Lung (tissue), 12 donors: ENCODE results near the gene KMT2C. TPM values are rescaled to one million over a fixed set of nuclear protein-coding genes. Genes with fewer than 3 reads are reported as not detected.

Source experiments
- ATAC-seq: fragments of 200-7000 bp; cut with Tn5 transposase; one replicate; pipeline ENCODE4 v1.9.1; 2020; ENCODE audit warnings: moderate number of reproducible peaks; ENCODE audit not compliant: insufficient read depth, low FRiP score
- DNase-seq, 3 donors: peaks; one replicate each; pipeline ENCODE4 v3.0.0-alpha.2; 2013 to 2017
- H3K27ac ChIP-seq, 2 donors: one replicate each; pipeline ENCODE4 v1.5.1; 2013; ENCODE audit warnings: mild to moderate bottlenecking in 2 of 2, moderate library complexity in 2 of 2, control low read depth in 1 of 2, inconsistent platforms in 1 of 2, low read depth in 1 of 2, low read length in 1 of 2
- H3K27me3 ChIP-seq, 3 donors: one replicate each; pipeline ENCODE4 v1.5.1; 2013; ENCODE audit warnings: low read length in 2 of 3; ENCODE audit not compliant: control insufficient read depth in 3 of 3, insufficient read depth in 3 of 3
- H3K36me3 ChIP-seq, 4 donors: one replicate each; pipeline ENCODE4 v1.5.1; 2013; ENCODE audit warnings: low read length in 4 of 4, mild to moderate bottlenecking in 1 of 4, moderate library complexity in 1 of 4; ENCODE audit not compliant: control insufficient read depth in 4 of 4, insufficient read depth in 4 of 4
- H3K4me1 ChIP-seq, 5 donors: one replicate each; pipeline ENCODE4 v1.5.1; 2013; ENCODE audit warnings: low read length in 5 of 5, mild to moderate bottlenecking in 2 of 5, moderate library complexity in 1 of 5; ENCODE audit not compliant: control insufficient read depth in 5 of 5, insufficient read depth in 5 of 5
- H3K4me3 ChIP-seq: one replicate; pipeline ENCODE4 v1.5.1; 2013; ENCODE audit warnings: mild to moderate bottlenecking, control low read depth, moderate library complexity
- H3K9ac ChIP-seq, 2 donors: one replicate each; pipeline ENCODE4 v1.5.1; 2013; ENCODE audit warnings: low read length in 2 of 2, control low read depth in 1 of 2; ENCODE audit not compliant: insufficient read depth in 1 of 2
- H3K9me3 ChIP-seq, 4 donors: one replicate each; pipeline ENCODE4 v1.5.1; 2013; ENCODE audit warnings: low read length in 3 of 4, mild to moderate bottlenecking in 1 of 4, moderate library complexity in 1 of 4; ENCODE audit not compliant: control insufficient read depth in 4 of 4, insufficient read depth in 3 of 4
- CTCF ChIP-seq: IDR thresholded peaks from 2 replicates; pipeline ENCODE4 v1.5.1; 2012; ENCODE audit warnings: mild to moderate bottlenecking; ENCODE audit errors: control extremely low read depth, extremely low read depth
- WGBS, 2 donors: extraction: QIAGEN DNeasy Blood & Tissue Kit; methylation state at CpG; one replicate each; pipeline ENCODE4 v1.1.7; 2013; 5-methylcytosine and 5-hydroxymethylcytosine counted together
- polyA plus RNA-seq, 2 donors: library from polyadenylated mRNA; stranded (reverse); fragments of 200-250 nt; gene quantifications; one replicate each; pipeline ENCODE4 v1.2.1, GENCODE V29; 2013
- total RNA-seq, 2 donors: library from RNA; depleted of rRNA in 1 of 2; stranded (reverse); fragments of >200 nt in 1 of 2; gene quantifications; one replicate each; pipeline ENCODE4 v1.2.1, GENCODE V29; 2014 to 2021
- donor health status: control.
- donor health status: control.
- donor health status: Bipolar disorder and iron deficiency.
- donor health status: healthy.
- donor health status: DM: yes; HTN: yes; CAD: no.

KMT2C gene
- total and polyA plus RNA-seq, 4 donors = 10.2 to 115 (median 52.3) TPM

- no peak for TF ChIP-seq CTCF
- Histone ChIP-seq H3K4me3 (no peak overlapping the region), H3K9ac (no peak overlapping the region), H3K36me3 (peaks cover 7 to 41% (median 17%) of the 10 kb centered on the region in 4 donors), H3K27me3 (no peaks in the 10 kb centered on the region), H3K9me3 (no peaks in the 10 kb centered on the region), H3K27ac (no peak overlapping the region), H3K4me1 (peaks cover 0 to 4% (median 0%) of the 10 kb centered on the region in 5 donors)
- DNase-seq (no peak), ATAC-seq (no peak)
- WGBS, 2 donors = 92 to 94% methylated on average over 12 of the region's 12 CpGs
These were observed 303.8 kb downstream of the KMT2C start for GRCh38 chr7:152131981-152132494.

DNA sequence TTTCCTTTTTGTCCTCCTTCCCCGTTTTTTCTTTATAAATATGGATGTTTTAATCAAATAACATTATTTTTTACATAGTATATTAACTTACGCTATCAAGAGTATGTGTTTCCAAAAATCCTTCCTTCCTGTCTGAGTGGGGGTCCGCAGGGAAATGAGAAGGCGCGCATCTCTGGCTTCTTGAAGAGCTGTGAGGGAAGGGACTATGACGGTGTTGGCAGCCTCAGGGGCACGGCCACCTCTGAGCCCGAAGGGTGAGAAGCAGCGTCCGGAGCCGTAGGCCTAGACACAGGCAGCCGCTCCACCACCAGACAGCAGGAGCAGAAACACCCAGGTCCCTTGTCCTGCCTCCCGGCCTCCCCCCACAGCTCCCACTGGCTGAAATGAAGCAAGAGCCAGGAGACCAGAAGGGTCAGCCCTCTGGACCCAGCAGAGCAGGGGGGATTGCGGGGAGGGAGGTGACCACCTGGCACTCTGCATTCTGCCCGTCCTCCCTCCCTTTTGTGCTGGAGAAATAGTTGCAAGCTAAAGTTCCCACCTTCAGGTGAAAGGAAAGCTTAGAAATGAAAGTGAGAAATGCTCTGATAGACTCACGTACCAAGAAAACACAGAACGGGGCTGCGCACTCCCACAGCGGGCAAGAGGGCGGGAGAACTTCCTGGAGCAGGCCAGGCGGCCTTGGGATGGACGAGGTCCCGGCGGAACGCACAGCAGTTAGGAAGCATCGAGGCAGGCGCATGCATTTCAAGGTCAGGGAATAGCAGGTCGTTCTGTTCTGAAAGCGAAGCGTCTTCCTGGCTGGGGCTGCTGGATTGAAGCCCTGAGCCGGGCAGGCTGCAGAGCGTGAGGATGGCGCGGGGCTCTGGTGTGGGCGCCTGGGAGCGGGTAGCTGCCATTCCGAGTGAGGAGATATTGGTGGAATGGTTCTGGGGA, 304.9 kb downstream of the KMT2C start:
- Histone ChIP-seq H3K4me1 (peaks cover 0 to 3% (median 0%) of the 10 kb centered on the region in 5 donors), H3K27ac (no peak overlapping the region), H3K9me3 (no peaks in the 10 kb centered on the region), H3K36me3 (peaks cover 4 to 40% (median 18%) of the 10 kb centered on the region in 4 donors), H3K9ac (no peak overlapping the region), H3K4me3 (no peak overlapping the region), H3K27me3 (no peaks in the 10 kb centered on the region)
- WGBS, 2 donors = 95 to 97% methylated on average over 37 of the region's 37 CpGs
- no peak for TF ChIP-seq CTCF
- DNase-seq (no peak), ATAC-seq (no peak)

DNA sequence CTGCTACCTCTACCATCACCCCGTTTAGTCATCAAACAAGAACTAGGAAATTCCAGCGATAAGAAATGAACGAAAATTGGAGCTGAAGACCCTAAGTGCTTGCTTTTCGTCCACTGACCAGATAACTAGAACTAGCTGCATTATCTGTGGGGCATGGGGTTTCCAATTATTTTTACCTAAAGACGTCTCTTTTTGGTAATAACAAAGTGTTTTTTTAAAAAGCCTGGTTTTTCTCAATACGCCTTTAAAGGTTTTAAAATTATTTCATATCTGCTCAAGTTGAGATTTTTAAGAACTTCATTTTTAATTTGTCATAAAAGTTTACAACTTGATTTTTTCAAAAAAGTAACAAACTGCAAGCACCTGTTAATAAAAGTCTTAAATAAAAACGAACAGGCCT, 306.1 kb downstream of the KMT2C start:
- no peaks in the 10 kb centered on the region for H3K4me1 ChIP-seq
- no peak overlapping the region for H3K27ac ChIP-seq
- no peak overlapping the region for H3K4me3 ChIP-seq
- ATAC-seq (no peak), DNase-seq (no peak)
- peaks cover 4 to 40% (median 24%) of the 10 kb centered on the region in 4 donors for H3K36me3 ChIP-seq
- no peak for TF ChIP-seq CTCF
- H3K27me3 ChIP-seq = no peaks in the 10 kb centered on the region
- 95 to 96% methylated on average over 7 of the region's 7 CpGs for WGBS, 2 donors
- H3K9ac ChIP-seq = no peak overlapping the region
- peaks cover 0 to under 1% (median 0%) of the 10 kb centered on the region in 4 donors for H3K9me3 ChIP-seq
